Measurements from ENCODE around the gene ADAM15.

ADAM15 gene

GRCh38 chr1:155011437-155012025 lies 39.6 kb upstream of the ADAM15 start:
- no peak for DNase-seq (ENCODE audit: low read depth in 2 of 3, low spot score in 2 of 3)

GRCh38 chr1:155012026-155012546 lies 39.0 kb upstream of the ADAM15 start:
- DNase-seq (ENCODE audit: low read depth in 2 of 3, low spot score in 2 of 3): no peak

- DNase-seq (ENCODE audit: low read depth in 2 of 3, low spot score in 2 of 3): no peak
Measured at GRCh38 chr1:155012776-155013602, 38.1 kb upstream of the ADAM15 start.

- no peak for DNase-seq (ENCODE audit: low read depth in 2 of 3, low spot score in 2 of 3)
Measured at GRCh38 chr1:155013632-155014031, 37.5 kb upstream of the ADAM15 start.

GRCh38 chr1:155014709-155015508 lies 36.2 kb upstream of the ADAM15 start:
- no peak for DNase-seq (ENCODE audit: low read depth in 2 of 3, low spot score in 2 of 3)

- no peak for DNase-seq (ENCODE audit: low read depth in 2 of 3, low spot score in 2 of 3)
Measured at GRCh38 chr1:155015527-155016230, 35.4 kb upstream of the ADAM15 start.

- no peak for DNase-seq (ENCODE audit: low read depth in 2 of 3, low spot score in 2 of 3)
Measured at GRCh38 chr1:155016231-155016831, 34.8 kb upstream of the ADAM15 start.

- DNase-seq (ENCODE audit: low read depth in 2 of 3, low spot score in 2 of 3): peak; percentile 73 to 86 (median 79)
Measured at GRCh38 chr1:155017041-155017945, 33.8 kb upstream of the ADAM15 start.

GRCh38 chr1:155017946-155018316 lies 33.2 kb upstream of the ADAM15 start:
- no peak for DNase-seq (ENCODE audit: low read depth in 2 of 3, low spot score in 2 of 3)

- no peak for DNase-seq (ENCODE audit: low read depth in 2 of 3, low spot score in 2 of 3)
Measured at GRCh38 chr1:155018617-155019348, 32.3 kb upstream of the ADAM15 start.

- no peak for DNase-seq (ENCODE audit: low read depth in 2 of 3, low spot score in 2 of 3)
Measured at GRCh38 chr1:155019377-155020245, 31.5 kb upstream of the ADAM15 start.

- DNase-seq (ENCODE audit: low read depth in 2 of 3, low spot score in 2 of 3): no peak
Measured at GRCh38 chr1:155022136-155022926, 28.8 kb upstream of the ADAM15 start.

- DNase-seq (ENCODE audit: low read depth in 2 of 3, low spot score in 2 of 3): no peak
Measured at GRCh38 chr1:155022927-155023236, 28.2 kb upstream of the ADAM15 start.

- DNase-seq (ENCODE audit: low read depth in 2 of 3, low spot score in 2 of 3): no peak
Measured at GRCh38 chr1:155023627-155024026, 27.5 kb upstream of the ADAM15 start.

- no peak for DNase-seq (ENCODE audit: low read depth in 2 of 3, low spot score in 2 of 3)
Measured at GRCh38 chr1:155024315-155024714, 26.8 kb upstream of the ADAM15 start.

GRCh38 chr1:155026154-155026553 lies 25.0 kb upstream of the ADAM15 start:
- DNase-seq (ENCODE audit: low read depth in 2 of 3, low spot score in 2 of 3): no peak

- no peak for DNase-seq (ENCODE audit: low read depth in 2 of 3, low spot score in 2 of 3)
Measured at GRCh38 chr1:155026588-155026987, 24.5 kb upstream of the ADAM15 start.

Data from activated CD8-positive, alpha-beta memory T cell treated with anti-CD3 and anti-CD28 coated beads for 48 hours (primary cell).